ENCODE data around the gene SRGAP1. TPM values are rescaled to one million over a fixed set of nuclear protein-coding genes. Genes with fewer than 3 reads are reported as not detected.

Gene SRGAP1
- total RNA-seq, 1 donor from 2014 or later = 2.3 TPM

- intact Hi-C loops (cut with micrococcal nuclease) = no loop called here
- Histone ChIP-seq H3K4me1 (no peaks in the 10 kb centered on the region), H3K27me3 (ENCODE audit: low read depth) (no peaks in the 10 kb centered on the region), H3K4me3 (no peak overlapping the region), H3K36me3 (peaks cover 17% of the 10 kb centered on the region), H3K27ac (replicated peaks) (no peak overlapping the region), H3K9me3 (replicated peaks) (no peaks in the 10 kb centered on the region)
- no peak for DNase-seq
- no peak for TF ChIP-seq CTCF (IDR thresholded peaks at IDR 0.05; ENCODE audit: borderline replicate concordance)
Observed at GRCh38 chr12:64205542-64205941, 361.0 kb downstream of the SRGAP1 start.

GRCh38 chr12:64207453-64207852 is 363.0 kb downstream of the SRGAP1 start:
- TF ChIP-seq CTCF (IDR thresholded peaks at IDR 0.05; ENCODE audit: borderline replicate concordance) = no peak
- no peaks in the 10 kb centered on the region for H3K9me3 ChIP-seq (replicated peaks)
- H3K27ac ChIP-seq (replicated peaks) = no peak overlapping the region
- H3K4me1 ChIP-seq = no peaks in the 10 kb centered on the region
- H3K27me3 ChIP-seq (ENCODE audit: low read depth) = no peaks in the 10 kb centered on the region
- no peak overlapping the region for H3K4me3 ChIP-seq
- DNase-seq = no peak
- peaks cover 29% of the 10 kb centered on the region for H3K36me3 ChIP-seq
- intact Hi-C loops (cut with micrococcal nuclease) = no loop called here

Other genes with a start within 250 kb of the SRGAP1 start
- gene DPY19L2, start 176.2 kb upstream of the SRGAP1 start, total RNA-seq = 52.1 TPM
- 16.7 TPM for gene RXYLT1, start 64.8 kb upstream of the SRGAP1 start, total RNA-seq

All from left ventricle myocardium inferior (tissue), 1 donor.